OCI-LY7 (cell line): Measurements from ENCODE around the gene DTYMK. TPM values are rescaled to one million over a fixed set of nuclear protein-coding genes. Genes with fewer than 3 reads are reported as not detected.
A peak's percentile ranks its signal among the peaks of the same experiment; 100 is the strongest.

Source experiments
- BruUV-seq: library from RNA; stranded (reverse); fragments of 400-500 nt; replicated peaks from 2 replicates; lab custom pipeline; 2021; lab: Mats Ljungman, UMichigan
- CTCF ChIA-PET: fragments of 300-600 bp; sonication (Branson Sonifier 250); formaldehyde crosslinking; loops from one replicate; lab custom pipeline; 2022; ENCODE audit warnings: antibody characterized with exemption; ENCODE audit not compliant: unreplicated experiment; lab: Charles Lee
- POLR2A ChIA-PET: fragments of 300-600 bp; sonication (Branson Sonifier 250); formaldehyde crosslinking; loops from one replicate; lab custom pipeline; 2022; ENCODE audit warnings: antibody characterized with exemption; lab: Charles Lee
- DNase-seq: peaks from one replicate; pipeline ENCODE4 v3.0.0-alpha.2; 2015; ENCODE audit warnings: low spot score
- H2AFZ ChIP-seq: fragments of 200-600 bp; sonication (generic), shearing (Covaris generic); 2 replicates; pipeline ENCODE4 v1.6.1; 2014; ENCODE audit warnings: mild to moderate bottlenecking, antibody characterized with exemption, low read length, moderate library complexity
- H3K27ac ChIP-seq: fragments of 200-600 bp; sonication (generic); 2 replicates; pipeline ENCODE4 v1.5.1; 2014; ENCODE audit warnings: mixed run types, low read depth, mild to moderate bottlenecking, moderate library complexity, low read length, inconsistent platforms; ENCODE audit not compliant: poor library complexity, severe bottlenecking
- H3K36me3 ChIP-seq: fragments of 200-600 bp; sonication (generic); 2 replicates; pipeline ENCODE4 v1.6.1; 2014; ENCODE audit warnings: mild to moderate bottlenecking, antibody characterized with exemption, low read length, moderate library complexity, mixed read lengths; ENCODE audit not compliant: insufficient read depth
- H3K4me1 ChIP-seq: fragments of 200-600 bp; sonication (generic); 2 replicates; pipeline ENCODE4 v1.5.1; 2014; ENCODE audit warnings: mild to moderate bottlenecking, low read length; ENCODE audit not compliant: insufficient read depth, poor library complexity, severe bottlenecking
- H3K4me2 ChIP-seq: fragments of 200-600 bp; sonication (generic); 2 replicates; pipeline ENCODE4 v1.6.1; 2014; ENCODE audit warnings: mild to moderate bottlenecking, low read length
- H3K4me3 ChIP-seq: fragments of 200-600 bp; sonication (generic); 2 replicates; pipeline ENCODE4 v1.5.1; 2014; ENCODE audit warnings: mild to moderate bottlenecking, low read depth, low read length; ENCODE audit not compliant: poor library complexity, severe bottlenecking
- H3K79me2 ChIP-seq: fragments of 200-600 bp; sonication (generic); 2 replicates; pipeline ENCODE4 v1.6.1; 2016; ENCODE audit warnings: low read depth, mild to moderate bottlenecking, low read length, moderate library complexity, mixed read lengths; ENCODE audit not compliant: insufficient read depth
- H3K9me2 ChIP-seq: fragments of 200-600 bp; sonication (generic); 2 replicates; pipeline ENCODE4 v1.6.1; 2016; ENCODE audit warnings: mild to moderate bottlenecking, low read length, mixed read lengths; ENCODE audit not compliant: insufficient read depth
- H3K9me3 ChIP-seq: fragments of 200-600 bp; sonication (generic); 2 replicates; pipeline ENCODE4 v1.6.1; 2014; ENCODE audit warnings: mild to moderate bottlenecking, mixed run types, low read length, mixed read lengths
- H4K20me1 ChIP-seq: fragments of 200-600 bp; sonication (generic); 2 replicates; pipeline ENCODE4 v1.6.1; 2014; ENCODE audit warnings: mild to moderate bottlenecking, antibody characterized with exemption, low read length, moderate library complexity, mixed read lengths; ENCODE audit not compliant: insufficient read depth
- EZH2phosphoT487 ChIP-seq: fragments of 200-600 bp; sonication (generic); IDR thresholded peaks from 2 replicates; pipeline ENCODE4 v1.6.1; 2018; ENCODE audit warnings: low read depth, borderline replicate concordance, mild to moderate bottlenecking, mixed run types, antibody characterized with exemption, low read length, moderate library complexity, mixed read lengths
- intact Hi-C: fragments of 100-400 bp; cut with micrococcal nuclease; formaldehyde crosslinking; loops from one replicate; pipeline ENCODE4 v1.10.0; 2022; ENCODE audit not compliant: unreplicated experiment
- total RNA-seq, 2 experiments: library from RNA; depleted of rRNA in 1 of 2; stranded (reverse); fragments of >200 nt in 1 of 2; shearing (Covaris generic) in 1 of 2; gene quantifications; 2 replicates each; pipeline ENCODE4 v1.2.3, GENCODE V29; 2014 to 2022
- TF ChIP-seq, protein P1 (sequence below): fragments of 200-600 bp; sonication (generic); conservative IDR thresholded peaks from 2 replicates; pipeline ENCODE4 v1.5.1; 2014; ENCODE audit warnings: mild to moderate bottlenecking, antibody characterized with exemption, low read length, moderate library complexity, mixed read lengths

Gene DTYMK
- total RNA-seq, 2 experiments from 2014 or later, result 118 to 129 TPM

DNA sequence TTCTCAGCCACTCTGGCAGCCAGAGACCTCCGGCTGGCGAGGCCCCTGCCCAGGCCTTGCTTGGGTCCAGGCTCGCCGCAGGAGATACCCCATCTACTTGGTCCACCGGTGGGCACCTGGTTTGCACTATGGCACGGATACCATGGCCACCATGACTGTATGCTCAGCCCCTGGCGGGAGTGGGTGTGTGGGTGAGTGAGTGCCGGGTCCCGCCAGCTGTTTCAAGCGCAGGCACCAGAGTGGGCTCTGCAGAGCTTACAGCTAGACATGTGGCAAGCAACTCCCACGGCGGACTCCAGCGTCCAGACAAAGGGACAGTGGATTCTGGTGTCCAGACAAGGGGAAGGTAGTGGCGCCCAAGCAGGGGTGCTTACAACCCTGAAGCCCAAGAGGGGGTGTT lies 47.7 kb downstream of the DTYMK start:
- intact Hi-C loops, result loop anchor here (10.0 kb wide), 1 partner anchor 284 kb away; the partner anchor contains the start of gene FARP2
- peak overlapping the region; percentile 71 for H3K4me2 ChIP-seq
- H3K27ac ChIP-seq, result no peak overlapping the region
- DNase-seq, result peak; percentile 7
- no TSS peak for BruUV-seq
- CTCF ChIA-PET, result no interaction called here
- no peak overlapping the region for H2AFZ ChIP-seq
- peaks cover 46% of the 10 kb centered on the region for H3K36me3 ChIP-seq
- TF ChIP-seq EZH2phosphoT487, result no peak
- TF ChIP-seq, protein P1, sequence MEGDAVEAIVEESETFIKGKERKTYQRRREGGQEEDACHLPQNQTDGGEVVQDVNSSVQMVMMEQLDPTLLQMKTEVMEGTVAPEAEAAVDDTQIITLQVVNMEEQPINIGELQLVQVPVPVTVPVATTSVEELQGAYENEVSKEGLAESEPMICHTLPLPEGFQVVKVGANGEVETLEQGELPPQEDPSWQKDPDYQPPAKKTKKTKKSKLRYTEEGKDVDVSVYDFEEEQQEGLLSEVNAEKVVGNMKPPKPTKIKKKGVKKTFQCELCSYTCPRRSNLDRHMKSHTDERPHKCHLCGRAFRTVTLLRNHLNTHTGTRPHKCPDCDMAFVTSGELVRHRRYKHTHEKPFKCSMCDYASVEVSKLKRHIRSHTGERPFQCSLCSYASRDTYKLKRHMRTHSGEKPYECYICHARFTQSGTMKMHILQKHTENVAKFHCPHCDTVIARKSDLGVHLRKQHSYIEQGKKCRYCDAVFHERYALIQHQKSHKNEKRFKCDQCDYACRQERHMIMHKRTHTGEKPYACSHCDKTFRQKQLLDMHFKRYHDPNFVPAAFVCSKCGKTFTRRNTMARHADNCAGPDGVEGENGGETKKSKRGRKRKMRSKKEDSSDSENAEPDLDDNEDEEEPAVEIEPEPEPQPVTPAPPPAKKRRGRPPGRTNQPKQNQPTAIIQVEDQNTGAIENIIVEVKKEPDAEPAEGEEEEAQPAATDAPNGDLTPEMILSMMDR, result no peak
- POLR2A ChIA-PET, result interaction anchor here (0.6 to 1.7 kb wide), 3 partner anchors 48 to 162 kb away, joined by 3 to 7 read pairs (median 4); partner anchors contain the start of gene DTYMK
- peaks cover 25% of the 10 kb centered on the region for H3K4me1 ChIP-seq
- H3K9me2 ChIP-seq, result no peaks in the 10 kb centered on the region
- H3K9me3 ChIP-seq, result peaks cover 23% of the 10 kb centered on the region
- 0 out of 2 replicates have a peak, but pooled peaks cover 4% of the 10 kb centered on the region for H4K20me1 ChIP-seq
- H3K79me2 ChIP-seq, result peaks cover 85% of the 10 kb centered on the region
- peak overlapping the region; percentile 89 for H3K4me3 ChIP-seq

DNA sequence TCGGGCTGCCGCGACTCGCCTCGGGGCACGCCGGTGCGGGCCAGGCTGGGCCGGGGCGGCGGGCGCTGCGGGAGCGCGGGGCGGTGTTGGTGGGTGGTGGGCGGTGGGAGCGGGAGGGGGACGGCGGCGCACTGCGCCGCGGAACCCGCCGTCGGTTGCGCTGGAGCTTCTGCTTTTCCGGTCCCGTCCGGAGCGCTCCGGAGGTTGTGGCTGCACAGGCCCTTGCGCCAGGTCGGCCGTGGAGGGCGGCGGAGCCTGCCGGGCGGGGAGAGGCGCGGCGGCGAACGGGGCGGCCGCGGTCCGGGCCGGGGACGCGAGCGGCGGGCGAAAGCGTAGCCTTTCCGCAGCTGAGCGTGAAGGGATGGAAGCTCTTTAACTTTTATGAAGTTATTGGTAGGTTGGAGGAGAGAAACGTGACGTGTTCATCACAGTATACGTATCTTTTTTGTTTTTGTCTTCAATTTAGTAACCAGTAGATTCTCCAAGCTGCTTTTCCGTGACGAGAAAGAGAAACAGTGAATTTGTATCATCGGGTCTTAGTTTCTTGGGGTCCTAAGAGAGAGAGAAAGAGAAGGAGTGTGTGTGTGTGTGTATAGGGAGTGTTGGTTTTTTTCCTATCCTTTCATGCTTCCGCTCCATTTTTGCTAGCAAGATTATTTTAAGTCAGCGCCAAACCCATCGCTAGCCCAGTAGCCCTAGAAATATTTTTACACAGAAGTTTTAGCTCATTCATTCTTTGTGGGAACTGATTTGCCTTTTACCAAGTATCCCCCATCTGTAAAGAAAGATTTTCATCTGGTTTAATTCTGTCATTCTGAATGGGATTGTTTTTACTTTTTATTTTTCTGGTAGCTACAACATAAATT lies 48.6 kb downstream of the DTYMK start:
- BruUV-seq, result TSS peak; percentile 66
- peak overlapping the region; percentile 89 for H3K4me3 ChIP-seq
- no peak for TF ChIP-seq EZH2phosphoT487
- TF ChIP-seq, protein P1, result no peak
- peaks cover 23% of the 10 kb centered on the region for H3K9me3 ChIP-seq
- peak; percentile 66 for DNase-seq
- peaks cover 25% of the 10 kb centered on the region for H3K4me1 ChIP-seq
- peak overlapping the region; percentile 75 for H3K27ac ChIP-seq
- 0 out of 2 replicates have a peak, but pooled peaks cover 4% of the 10 kb centered on the region for H4K20me1 ChIP-seq
- ChIA-PET CTCF (interaction anchor here (0.6 to 1.1 kb wide), 2 partner anchors 11 to 104 kb away, joined by 3 read pairs; no protein-coding TSS in a partner anchor), POLR2A (interaction anchor here (0.6 to 1.7 kb wide), 4 partner anchors 8 to 161 kb away, joined by 3 to 8 read pairs (median 6); partner anchors contain the start of gene DTYMK)
- H3K9me2 ChIP-seq, result no peaks in the 10 kb centered on the region
- peak overlapping the region; percentile 77; the same call in 1 of the 2 replicates for H2AFZ ChIP-seq
- intact Hi-C loops, result loop anchor here (10.0 kb wide), 1 partner anchor 283 kb away; the partner anchor contains the start of gene FARP2
- peaks cover 76% of the 10 kb centered on the region for H3K79me2 ChIP-seq
- peaks cover 51% of the 10 kb centered on the region for H3K36me3 ChIP-seq
- H3K4me2 ChIP-seq, result peak overlapping the region; percentile 71
